Stimulated activated CD4-positive, alpha-beta T cell treated with anti-CD3 and anti-CD28 coated beads, TNF-alpha, amount 100 ng/mL, for 24 hours (primary cell): Measurements from ENCODE around the gene FPR1.
A peak's percentile ranks its signal among the peaks of the same experiment; 100 is the strongest.

ENCODE experiments used
- DNase-seq, 3 experiments: peaks; one replicate each; pipeline ENCODE4 v3.0.0-alpha.2; 2020; ENCODE audit warnings: low read depth in 3 of 3

The FPR1 gene

GRCh38 chr19:51704626-51705025 lies 47.1 kb downstream of the FPR1 start:
- no peak for DNase-seq

DNA sequence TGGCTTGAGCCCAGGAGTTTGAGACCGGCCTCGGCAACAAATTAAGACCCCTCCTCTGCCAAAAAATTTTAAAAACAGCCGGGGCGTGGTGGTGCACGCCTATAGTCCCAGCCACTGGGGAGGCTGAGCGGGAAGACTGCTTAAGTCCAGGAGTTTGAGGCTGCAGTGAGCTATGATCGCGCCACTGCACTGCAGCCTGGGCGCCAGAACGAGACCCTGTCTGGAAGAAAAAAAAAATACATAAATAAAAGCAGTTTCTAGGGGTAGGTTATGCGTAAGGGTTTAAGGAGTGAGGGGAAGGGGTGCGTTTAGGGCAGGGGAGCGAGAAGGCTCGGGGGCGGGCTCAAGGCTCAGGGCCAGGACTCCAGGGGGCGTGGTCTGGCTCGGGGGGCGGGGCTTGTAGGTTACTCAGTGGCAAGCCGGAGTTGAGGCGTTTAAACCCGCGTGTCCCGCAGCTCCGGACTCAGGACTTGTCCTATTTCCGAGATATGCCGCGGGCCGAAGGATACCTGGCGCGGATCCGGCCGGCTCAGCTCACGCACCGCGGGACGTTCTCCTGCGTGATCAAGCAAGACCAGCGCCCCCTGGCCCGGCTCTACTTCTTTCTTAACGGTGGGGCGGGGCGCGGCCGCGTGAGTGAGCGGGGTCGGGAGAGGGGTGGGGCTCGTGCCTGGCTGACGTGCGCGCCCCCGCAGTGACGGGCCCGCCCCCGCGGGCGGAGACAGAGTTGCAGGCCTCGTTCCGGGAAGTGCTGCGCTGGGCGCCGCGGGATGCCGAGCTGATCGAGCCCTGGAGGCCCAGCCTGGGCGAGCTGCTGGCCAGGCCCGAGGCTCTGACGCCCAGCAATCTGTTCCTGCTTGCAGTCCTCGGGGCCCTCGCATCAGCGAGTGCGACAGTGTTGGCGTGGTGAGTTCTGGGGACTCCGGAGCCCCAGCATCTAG lies 47.8 kb downstream of the FPR1 start:
- peak; percentile 92 to 96 (median 96) for DNase-seq

- no peak for DNase-seq
Measured at GRCh38 chr19:51702825-51703574, 48.7 kb downstream of the FPR1 start.

GRCh38 chr19:51702103-51702824 lies 49.4 kb downstream of the FPR1 start:
- peak in 2 of 3 experiments; percentile 22 to 47 for DNase-seq

- DNase-seq: no peak
Measured at GRCh38 chr19:51701468-51702100, 50.1 kb downstream of the FPR1 start.

GRCh38 chr19:51699170-51699569 lies 52.5 kb downstream of the FPR1 start:
- DNase-seq: no peak

- DNase-seq: no peak
Measured at GRCh38 chr19:51698296-51698695, 53.4 kb downstream of the FPR1 start.

GRCh38 chr19:51697169-51697776 lies 54.4 kb downstream of the FPR1 start:
- no peak for DNase-seq

DNA sequence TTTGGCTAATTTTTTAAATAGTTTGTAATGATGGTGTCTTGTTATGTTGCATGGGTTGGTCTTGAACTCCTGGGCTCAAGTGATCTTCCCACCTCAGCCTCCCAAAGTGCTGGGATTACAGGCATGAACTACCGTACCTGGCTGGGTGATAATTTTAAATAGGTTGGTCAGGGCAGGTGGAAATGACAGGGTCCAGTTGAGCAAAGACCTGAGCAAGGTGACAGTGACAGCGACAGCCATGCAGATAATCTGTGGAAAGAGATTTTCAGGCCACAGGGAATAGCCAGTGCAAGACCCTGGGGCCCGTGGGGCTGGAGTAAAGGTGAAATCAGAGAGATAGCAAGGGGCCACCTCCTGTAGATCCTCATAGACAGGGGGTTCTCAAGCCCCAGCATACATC lies 55.1 kb downstream of the FPR1 start:
- no peak for DNase-seq
